SK-N-SH treated with all-trans-retinoic acid at 6 μM for 48 hours (cell line): ENCODE data around the gene PIK3R4.

ENCODE experiments used
- PATZ1 ChIP-seq: fragments of 250-450 bp; sonication (Bioruptor Pico); IDR thresholded peaks from 2 replicates; pipeline ENCODE4 v1.8.0; 2020; ENCODE audit warnings: mild to moderate bottlenecking, moderate library complexity, borderline replicate concordance
- ZFP3 ChIP-seq: fragments of 250-450 bp; sonication (Bioruptor Pico); IDR thresholded peaks from 2 replicates; pipeline ENCODE4 v1.5.0; 2020; ENCODE audit warnings: mild to moderate bottlenecking, moderate library complexity

GRCh38 chr3:130669740-130670139 lies 76.9 kb downstream of the PIK3R4 start:
- TF ChIP-seq PATZ1 (CRISPR knock-in tag) (no peak), ZFP3 (CRISPR knock-in tag) (no peak)
